ENCODE measurements around the gene DKK3.

- TF ChIP-seq, protein P1, sequence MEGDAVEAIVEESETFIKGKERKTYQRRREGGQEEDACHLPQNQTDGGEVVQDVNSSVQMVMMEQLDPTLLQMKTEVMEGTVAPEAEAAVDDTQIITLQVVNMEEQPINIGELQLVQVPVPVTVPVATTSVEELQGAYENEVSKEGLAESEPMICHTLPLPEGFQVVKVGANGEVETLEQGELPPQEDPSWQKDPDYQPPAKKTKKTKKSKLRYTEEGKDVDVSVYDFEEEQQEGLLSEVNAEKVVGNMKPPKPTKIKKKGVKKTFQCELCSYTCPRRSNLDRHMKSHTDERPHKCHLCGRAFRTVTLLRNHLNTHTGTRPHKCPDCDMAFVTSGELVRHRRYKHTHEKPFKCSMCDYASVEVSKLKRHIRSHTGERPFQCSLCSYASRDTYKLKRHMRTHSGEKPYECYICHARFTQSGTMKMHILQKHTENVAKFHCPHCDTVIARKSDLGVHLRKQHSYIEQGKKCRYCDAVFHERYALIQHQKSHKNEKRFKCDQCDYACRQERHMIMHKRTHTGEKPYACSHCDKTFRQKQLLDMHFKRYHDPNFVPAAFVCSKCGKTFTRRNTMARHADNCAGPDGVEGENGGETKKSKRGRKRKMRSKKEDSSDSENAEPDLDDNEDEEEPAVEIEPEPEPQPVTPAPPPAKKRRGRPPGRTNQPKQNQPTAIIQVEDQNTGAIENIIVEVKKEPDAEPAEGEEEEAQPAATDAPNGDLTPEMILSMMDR (IDR thresholded peaks at IDR 0.05; ENCODE audit: insufficient read depth, low read depth, low read length): no peak
- TF ChIP-seq EZH2 (IDR thresholded peaks at IDR 0.05; ENCODE audit: insufficient read depth, low read length): no peak
These were observed 78.5 kb downstream of the DKK3 start for GRCh38 chr11:11929920-11930319.
